ENCODE measurements around the gene YBEY. TPM values are rescaled to one million over a fixed set of nuclear protein-coding genes. Genes with fewer than 3 reads are reported as not detected.

YBEY gene
- total RNA-seq, 4 donors from 2014 or later = 6.1 to 16.3 (median 13.3) TPM

- peaks cover 0 to 99% of the 10 kb centered on the region in 2 donors for H3K36me3 ChIP-seq
- no peak overlapping the region for H3K4me3 ChIP-seq
- no peak overlapping the region for H3K27ac ChIP-seq
- H3K27me3 ChIP-seq = no peaks in the 10 kb centered on the region
- WGBS, 2 donors (ENCODE audit: low coverage in 1 of 2) = 88% methylated on average over 3 of the region's 13 CpGs; no CpG with 5 or more reads in 1 of the 2 donors
- no peaks in the 10 kb centered on the region for H3K4me1 ChIP-seq
- TF ChIP-seq EP300 (IDR thresholded peaks at IDR 0.05) = no peak
- no peak for TF ChIP-seq POLR2A (IDR thresholded peaks at IDR 0.05)
- TF ChIP-seq CTCF (IDR thresholded peaks at IDR 0.05) = no peak
- TF ChIP-seq POLR2AphosphoS5 (IDR thresholded peaks at IDR 0.05) = no peak
- no peak for ATAC-seq
- no peaks in the 10 kb centered on the region for H3K9me3 ChIP-seq
These were observed 21.4 kb upstream of the YBEY start for GRCh38 chr21:46264690-46265144.

GRCh38 chr21:46265736-46266525, 20.2 kb upstream of the YBEY start:
- ATAC-seq = no peak

GRCh38 chr21:46266946-46267345, 19.2 kb upstream of the YBEY start:
- peaks cover 0 to 99% of the 10 kb centered on the region in 2 donors for H3K36me3 ChIP-seq
- no peak overlapping the region for H3K27ac ChIP-seq
- no peak for ATAC-seq

More at GRCh38 chr21:46265736-46266525, 20.2 kb upstream of the YBEY start:
- Histone ChIP-seq H3K4me1 (no peaks in the 10 kb centered on the region), H3K36me3 (peaks cover 0 to 99% of the 10 kb centered on the region in 2 donors), H3K9me3 (no peaks in the 10 kb centered on the region), H3K4me3 (no peak overlapping the region), H3K27me3 (no peaks in the 10 kb centered on the region), H3K27ac (no peak overlapping the region)
- 45 to 87% methylated on average over 2 to 3 of the region's 26 CpGs for WGBS, 2 donors (ENCODE audit: low coverage in 1 of 2)
- no peak for TF ChIP-seq POLR2A (IDR thresholded peaks at IDR 0.05)
- no peak for TF ChIP-seq EP300 (IDR thresholded peaks at IDR 0.05)
- TF ChIP-seq CTCF (IDR thresholded peaks at IDR 0.05) = no peak
- no peak for TF ChIP-seq POLR2AphosphoS5 (IDR thresholded peaks at IDR 0.05)

GRCh38 chr21:46268371-46268770, 17.8 kb upstream of the YBEY start:
- 85% methylated on average over 4 of the region's 13 CpGs; no CpG with 5 or more reads in 1 of the 2 donors for WGBS, 2 donors (ENCODE audit: low coverage in 1 of 2)
- no peaks in the 10 kb centered on the region for H3K27me3 ChIP-seq
- H3K4me3 ChIP-seq = no peak overlapping the region
- H3K9me3 ChIP-seq = no peaks in the 10 kb centered on the region
- no peak for ATAC-seq
- H3K36me3 ChIP-seq = peaks cover 0 to 100% of the 10 kb centered on the region in 2 donors
- no peak for TF ChIP-seq POLR2A (IDR thresholded peaks at IDR 0.05)
- TF ChIP-seq POLR2AphosphoS5 (IDR thresholded peaks at IDR 0.05) = no peak
- TF ChIP-seq CTCF (IDR thresholded peaks at IDR 0.05) = no peak
- TF ChIP-seq EP300 (IDR thresholded peaks at IDR 0.05) = no peak
- no peak overlapping the region for H3K27ac ChIP-seq
- H3K4me1 ChIP-seq = no peaks in the 10 kb centered on the region

More at GRCh38 chr21:46266946-46267345, 19.2 kb upstream of the YBEY start:
- H3K4me3 ChIP-seq = no peak overlapping the region
- no peaks in the 10 kb centered on the region for H3K4me1 ChIP-seq
- 77 to 90% methylated on average over 6 to 9 of the region's 19 CpGs for WGBS, 2 donors (ENCODE audit: low coverage in 1 of 2)
- TF ChIP-seq POLR2AphosphoS5 (IDR thresholded peaks at IDR 0.05) (no peak), POLR2A (IDR thresholded peaks at IDR 0.05) (no peak), CTCF (IDR thresholded peaks at IDR 0.05) (no peak), EP300 (IDR thresholded peaks at IDR 0.05) (no peak)
- no peaks in the 10 kb centered on the region for H3K27me3 ChIP-seq
- no peaks in the 10 kb centered on the region for H3K9me3 ChIP-seq

- H3K36me3 ChIP-seq = peaks cover 0 to 100% of the 10 kb centered on the region in 2 donors
- H3K27me3 ChIP-seq = no peaks in the 10 kb centered on the region
- 97% methylated on average over 6 of the region's 10 CpGs; no CpG with 5 or more reads in 1 of the 2 donors for WGBS, 2 donors (ENCODE audit: low coverage in 1 of 2)
- no peak for TF ChIP-seq EP300 (IDR thresholded peaks at IDR 0.05)
- TF ChIP-seq POLR2A (IDR thresholded peaks at IDR 0.05) = no peak
- no peak for TF ChIP-seq CTCF (IDR thresholded peaks at IDR 0.05)
- TF ChIP-seq POLR2AphosphoS5 (IDR thresholded peaks at IDR 0.05) = no peak
- ATAC-seq = no peak
- H3K4me1 ChIP-seq = no peaks in the 10 kb centered on the region
- H3K27ac ChIP-seq = no peak overlapping the region
- no peak overlapping the region for H3K4me3 ChIP-seq
- no peaks in the 10 kb centered on the region for H3K9me3 ChIP-seq
These were observed 16.7 kb upstream of the YBEY start for GRCh38 chr21:46269466-46269865.
